Measurements from ENCODE around the gene ERCC5.

Gene ERCC5

DNA sequence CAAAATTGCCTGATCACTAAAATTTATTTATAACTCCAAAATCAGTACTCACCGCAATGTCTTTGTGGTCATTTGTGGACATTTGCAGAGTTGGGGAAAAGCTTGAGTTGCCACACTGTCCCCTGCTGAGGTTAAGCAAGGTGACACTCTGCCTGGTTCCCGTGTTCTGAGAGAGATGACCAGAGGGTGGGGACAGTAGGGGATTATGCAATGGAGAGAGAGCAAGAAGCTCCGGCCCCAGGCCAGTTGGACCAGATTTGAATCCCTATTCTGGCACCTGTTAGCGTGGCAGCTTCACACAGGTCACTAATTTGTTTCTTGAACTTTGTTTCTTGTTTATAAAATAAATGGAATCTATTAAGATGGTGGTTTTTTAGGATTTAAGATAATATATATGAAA is 17.8 kb downstream of the ERCC5 start:
- H3K36me3 ChIP-seq (ENCODE audit: insufficient read depth) = no peaks in the 10 kb centered on the region
- H3K27ac ChIP-seq = no peak overlapping the region
- no peaks in the 10 kb centered on the region for H3K4me1 ChIP-seq (ENCODE audit: low read depth, poor library complexity, severe bottlenecking)
- no peak for TF ChIP-seq CTCF (conservative IDR thresholded peaks at IDR 0.05; ENCODE audit: low read depth, low read length)
- H3K79me2 ChIP-seq (ENCODE audit: insufficient read depth, low read depth) = no peaks in the 10 kb centered on the region
- H3K4me2 ChIP-seq = no peak overlapping the region
- H4K20me1 ChIP-seq (ENCODE audit: insufficient read depth) = no peaks in the 10 kb centered on the region
- no peaks in the 10 kb centered on the region for H3K27me3 ChIP-seq (ENCODE audit: insufficient read depth, low read depth)
- no peak overlapping the region for H3K4me3 ChIP-seq (IDR thresholded peaks at IDR 0.05; ENCODE audit: insufficient read depth, low read depth, low read length)
- H3K9ac ChIP-seq = no peak overlapping the region
- no peak overlapping the region for H2AFZ ChIP-seq (ENCODE audit: low read depth)

DNA sequence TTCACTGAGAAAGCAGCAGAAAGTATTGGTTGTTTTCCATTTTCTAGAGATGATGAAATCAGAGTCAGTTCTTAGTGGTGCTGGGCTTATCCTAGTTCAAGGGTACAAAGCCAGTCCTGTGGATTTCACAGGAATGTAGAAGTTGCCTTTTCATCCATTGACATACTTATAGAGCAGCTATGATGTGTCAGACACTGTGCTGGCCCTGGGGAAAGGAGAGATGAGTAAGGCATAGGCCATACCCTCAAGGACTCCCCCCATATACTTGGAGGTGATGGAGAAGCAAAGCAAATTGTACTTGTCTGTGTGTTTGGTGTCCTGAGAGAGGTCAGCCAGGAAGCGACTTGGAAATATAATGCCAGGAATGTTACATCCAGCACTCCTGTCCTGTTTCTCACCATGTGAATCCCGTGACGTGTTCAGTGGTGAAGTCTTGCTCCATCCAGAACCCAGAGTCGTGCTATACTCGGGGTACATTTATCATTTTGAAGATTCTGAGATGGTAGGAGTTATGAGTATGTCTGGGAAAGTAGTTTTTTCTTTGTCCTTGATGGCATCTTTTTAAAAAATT is 22.6 kb downstream of the ERCC5 start:
- Histone ChIP-seq H3K9ac (no peak overlapping the region), H3K4me2 (no peak overlapping the region), H3K27me3 (ENCODE audit: insufficient read depth, low read depth) (no peaks in the 10 kb centered on the region), H4K20me1 (ENCODE audit: insufficient read depth) (no peaks in the 10 kb centered on the region), H3K4me1 (ENCODE audit: low read depth, poor library complexity, severe bottlenecking) (no peaks in the 10 kb centered on the region), H3K36me3 (ENCODE audit: insufficient read depth) (no peaks in the 10 kb centered on the region), H3K27ac (no peak overlapping the region), H3K79me2 (ENCODE audit: insufficient read depth, low read depth) (no peaks in the 10 kb centered on the region), H2AFZ (ENCODE audit: low read depth) (no peak overlapping the region), H3K4me3 (IDR thresholded peaks at IDR 0.05; ENCODE audit: insufficient read depth, low read depth, low read length) (no peak overlapping the region)
- no peak for TF ChIP-seq CTCF (conservative IDR thresholded peaks at IDR 0.05; ENCODE audit: low read depth, low read length)

DNA sequence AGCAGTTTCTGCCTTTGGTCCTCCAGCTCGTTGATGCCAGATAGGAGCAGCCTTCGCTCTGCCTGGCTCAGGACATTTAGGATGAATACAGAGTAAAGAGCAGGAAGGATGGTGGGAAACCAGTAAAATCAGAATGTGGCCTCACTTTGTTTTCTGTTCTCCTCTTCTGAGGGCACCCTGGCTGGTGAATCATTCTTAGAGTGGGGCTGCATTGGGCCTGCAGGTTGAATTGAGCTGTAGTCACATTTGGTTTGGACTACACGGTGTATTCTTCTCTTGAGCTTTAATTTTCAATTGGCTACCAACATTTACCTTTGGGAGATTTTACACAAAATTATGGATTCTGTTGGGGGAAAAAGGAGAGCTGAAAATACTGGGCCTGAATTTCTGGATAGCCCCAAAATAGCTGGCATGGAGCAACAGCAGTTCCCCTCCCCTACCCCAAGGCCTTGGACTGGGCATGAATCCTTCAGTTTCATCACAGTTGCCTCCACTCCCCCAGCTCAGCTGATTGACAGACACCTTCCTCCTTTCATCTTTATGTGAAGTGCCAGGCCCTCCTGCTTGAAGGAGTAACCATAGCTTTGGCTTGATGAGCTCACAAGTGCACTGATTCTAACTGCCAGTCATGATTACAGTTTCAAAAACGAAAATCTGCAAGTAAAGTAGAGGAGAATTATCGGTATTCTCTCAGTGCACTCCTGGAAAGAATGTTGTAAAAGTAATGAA is 24.3 kb downstream of the ERCC5 start:
- H2AFZ ChIP-seq (ENCODE audit: low read depth) = no peak overlapping the region
- H3K4me2 ChIP-seq = no peak overlapping the region
- no peak overlapping the region for H3K9ac ChIP-seq
- H3K27me3 ChIP-seq (ENCODE audit: insufficient read depth, low read depth) = no peaks in the 10 kb centered on the region
- no peaks in the 10 kb centered on the region for H3K4me1 ChIP-seq (ENCODE audit: low read depth, poor library complexity, severe bottlenecking)
- H3K79me2 ChIP-seq (ENCODE audit: insufficient read depth, low read depth) = no peaks in the 10 kb centered on the region
- H3K4me3 ChIP-seq (IDR thresholded peaks at IDR 0.05; ENCODE audit: insufficient read depth, low read depth, low read length) = no peak overlapping the region
- H4K20me1 ChIP-seq (ENCODE audit: insufficient read depth) = no peaks in the 10 kb centered on the region
- H3K27ac ChIP-seq = no peak overlapping the region
- TF ChIP-seq CTCF (conservative IDR thresholded peaks at IDR 0.05; ENCODE audit: low read depth, low read length) = no peak
- no peaks in the 10 kb centered on the region for H3K36me3 ChIP-seq (ENCODE audit: insufficient read depth)

- H3K36me3 ChIP-seq (ENCODE audit: insufficient read depth) = no peaks in the 10 kb centered on the region
- no peak overlapping the region for H2AFZ ChIP-seq (ENCODE audit: low read depth)
- H3K9ac ChIP-seq = no peak overlapping the region
- H3K79me2 ChIP-seq (ENCODE audit: insufficient read depth, low read depth) = no peaks in the 10 kb centered on the region
- no peaks in the 10 kb centered on the region for H3K4me1 ChIP-seq (ENCODE audit: low read depth, poor library complexity, severe bottlenecking)
- no peak overlapping the region for H3K27ac ChIP-seq
- peak; percentile 72 for TF ChIP-seq CTCF (conservative IDR thresholded peaks at IDR 0.05; ENCODE audit: low read depth, low read length)
- H4K20me1 ChIP-seq (ENCODE audit: insufficient read depth) = no peaks in the 10 kb centered on the region
- no peak overlapping the region for H3K4me3 ChIP-seq (IDR thresholded peaks at IDR 0.05; ENCODE audit: insufficient read depth, low read depth, low read length)
- H3K27me3 ChIP-seq (ENCODE audit: insufficient read depth, low read depth) = no peaks in the 10 kb centered on the region
- H3K4me2 ChIP-seq = no peak overlapping the region
Observed at GRCh38 chr13:102870677-102871415, 25.0 kb downstream of the ERCC5 start.

All from KMS-11 (cell line).